Central memory CD4-positive, alpha-beta T cell (primary cell): ENCODE results near the gene MRE11.
A peak's percentile ranks its signal among the peaks of the same experiment; 100 is the strongest.

Experiments used
- DNase-seq: peaks from one replicate; pipeline ENCODE4 v3.0.0; 2022

MRE11 gene

DNA sequence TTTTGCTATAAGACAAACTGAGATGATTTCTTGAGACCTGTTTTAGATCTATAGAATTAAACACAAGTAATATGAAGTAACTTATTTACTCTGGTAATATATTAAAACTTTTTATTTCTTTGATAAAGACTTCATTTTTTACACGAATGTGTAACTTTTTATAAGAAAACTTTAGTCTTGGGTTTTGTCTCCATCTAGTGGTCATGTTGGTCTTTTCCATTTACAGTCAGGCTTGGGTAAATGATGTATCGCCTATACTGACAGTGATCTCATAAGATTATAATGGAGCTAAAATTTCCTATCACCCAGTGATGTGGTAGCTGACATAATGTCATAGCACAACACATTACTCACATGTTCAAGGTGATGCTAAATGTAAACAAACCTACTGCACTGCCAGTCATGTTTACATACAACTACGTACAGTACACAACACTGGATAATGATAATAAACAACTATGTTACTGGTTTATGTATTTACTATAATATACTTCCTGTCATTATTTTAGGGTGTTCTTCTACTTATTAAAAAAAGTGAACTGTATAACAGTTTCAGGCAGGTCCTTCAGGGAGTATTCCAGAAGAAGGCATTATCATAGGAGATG, 11.1 kb upstream of the MRE11 start:
- peak; percentile 42 for DNase-seq

DNA sequence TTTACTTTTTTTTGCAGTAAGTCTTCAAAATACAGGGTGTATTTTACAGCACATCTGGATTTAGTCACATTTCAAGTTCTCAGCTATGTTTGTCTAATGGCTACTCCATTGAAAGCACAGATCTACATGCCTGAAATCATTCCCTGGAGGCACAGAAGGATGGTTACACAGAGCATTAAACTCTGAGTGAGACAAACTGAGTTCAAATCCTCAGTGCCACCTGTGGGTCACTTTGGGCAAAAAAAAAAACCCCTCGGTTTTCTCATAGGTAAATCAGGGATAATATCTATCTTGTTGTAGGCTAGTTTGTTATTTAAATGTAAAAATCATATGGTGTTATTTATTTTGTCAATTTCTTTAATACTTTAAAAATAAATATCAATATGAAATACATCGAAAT, 7.9 kb upstream of the MRE11 start:
- no peak for DNase-seq

DNA sequence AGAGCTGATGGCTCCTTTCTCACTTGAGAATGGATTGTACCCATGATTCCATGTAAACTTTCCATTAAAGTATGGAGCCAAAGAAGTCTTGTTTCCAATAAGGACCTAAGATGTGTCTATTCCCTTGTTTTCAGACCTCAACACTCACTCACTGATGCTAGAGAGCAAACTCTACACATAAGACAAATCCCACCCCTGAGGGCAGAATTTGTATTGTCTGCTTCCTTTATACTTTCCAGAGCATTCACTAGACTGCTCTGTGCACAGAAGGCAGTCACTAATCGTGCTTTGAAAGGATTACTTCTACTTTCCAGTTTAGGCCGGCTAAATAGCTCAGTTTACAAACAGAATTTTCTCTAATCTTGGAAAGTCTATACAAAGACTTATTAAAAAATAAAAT, 6.5 kb upstream of the MRE11 start:
- DNase-seq: no peak

DNA sequence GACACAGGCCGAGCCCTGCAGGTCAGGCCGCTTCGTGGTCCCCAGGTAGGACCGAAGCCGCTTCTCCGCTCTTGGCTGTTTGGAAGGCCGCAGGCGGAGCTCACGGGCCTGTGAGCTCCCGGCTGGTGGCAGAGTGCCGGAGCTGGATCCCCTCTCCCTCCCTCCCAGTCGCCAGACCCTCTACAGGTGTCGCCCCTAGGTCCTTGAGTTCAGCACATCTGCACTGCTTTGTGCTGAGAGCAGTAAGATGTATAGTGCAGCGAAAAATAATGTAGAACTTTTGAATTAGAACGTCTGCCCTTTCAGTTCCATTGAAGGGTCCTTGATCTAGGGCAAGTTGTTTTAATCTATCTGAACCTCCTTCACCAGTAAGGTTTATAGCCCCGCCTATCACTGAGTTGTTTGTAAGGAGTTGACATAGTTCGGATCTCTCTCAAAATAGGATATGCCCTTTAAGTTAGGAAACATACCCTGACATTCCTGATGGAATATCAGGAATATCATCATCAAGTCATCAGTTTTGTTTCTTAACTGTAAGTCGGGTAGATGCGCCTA, 559 bp upstream of the MRE11 start:
- no peak for DNase-seq

DNA sequence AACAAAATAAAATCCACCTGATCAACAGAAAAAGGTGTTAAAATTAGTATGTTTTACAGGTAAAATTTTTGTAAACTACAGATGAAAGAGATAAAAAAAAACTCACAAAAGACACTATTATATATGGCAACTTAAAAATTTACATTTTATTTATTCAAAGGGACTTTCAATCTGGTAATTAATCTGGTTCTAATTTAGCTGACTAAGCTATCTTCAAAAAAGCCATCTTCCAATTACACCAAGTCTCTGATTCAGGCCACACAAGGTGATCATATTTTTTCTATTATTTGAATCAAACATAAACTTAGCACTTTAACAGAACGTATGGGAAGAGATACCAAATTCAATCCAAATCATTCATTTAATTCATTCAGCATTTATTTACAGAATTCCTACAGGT, 7.6 kb downstream of the MRE11 start:
- no peak for DNase-seq

DNA sequence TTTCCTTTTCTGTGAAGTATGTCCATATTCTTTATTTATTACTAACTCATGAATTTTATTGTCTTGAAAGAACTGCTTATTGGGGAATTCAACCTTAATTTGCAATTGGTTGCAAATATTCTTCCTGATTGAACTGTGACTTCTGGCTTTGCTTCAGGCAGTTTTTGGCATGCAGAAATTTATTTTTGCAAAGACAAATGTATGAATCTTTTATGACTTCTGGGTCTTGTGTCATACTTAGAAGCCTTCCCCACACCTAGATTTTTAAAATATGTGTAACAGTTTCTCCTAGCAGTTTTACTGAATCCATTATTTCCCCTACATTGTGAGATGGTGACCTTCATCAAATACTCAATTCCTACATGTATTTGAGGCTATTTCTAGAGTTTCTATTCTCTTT, 12.3 kb downstream of the MRE11 start:
- DNase-seq: no peak

DNA sequence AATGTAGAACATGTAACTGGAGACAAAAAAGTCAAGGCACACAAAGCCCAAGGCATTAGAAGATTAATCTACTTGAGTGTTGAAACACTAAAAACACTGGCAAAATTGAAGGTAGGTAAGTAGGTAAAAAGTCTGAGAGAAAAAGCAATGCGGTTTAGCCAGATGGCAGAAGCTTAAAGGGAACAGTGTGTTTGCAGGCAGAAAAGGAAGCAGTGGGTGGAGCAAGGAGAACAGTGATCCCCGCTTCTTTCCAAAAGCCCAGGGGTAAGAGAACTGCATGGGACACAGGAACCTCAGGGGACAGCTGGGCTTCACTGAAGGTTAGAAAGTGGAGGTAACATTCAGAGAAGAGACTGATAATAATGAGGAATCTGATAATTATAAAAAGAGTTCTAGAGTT, 16.0 kb downstream of the MRE11 start:
- no peak for DNase-seq

DNA sequence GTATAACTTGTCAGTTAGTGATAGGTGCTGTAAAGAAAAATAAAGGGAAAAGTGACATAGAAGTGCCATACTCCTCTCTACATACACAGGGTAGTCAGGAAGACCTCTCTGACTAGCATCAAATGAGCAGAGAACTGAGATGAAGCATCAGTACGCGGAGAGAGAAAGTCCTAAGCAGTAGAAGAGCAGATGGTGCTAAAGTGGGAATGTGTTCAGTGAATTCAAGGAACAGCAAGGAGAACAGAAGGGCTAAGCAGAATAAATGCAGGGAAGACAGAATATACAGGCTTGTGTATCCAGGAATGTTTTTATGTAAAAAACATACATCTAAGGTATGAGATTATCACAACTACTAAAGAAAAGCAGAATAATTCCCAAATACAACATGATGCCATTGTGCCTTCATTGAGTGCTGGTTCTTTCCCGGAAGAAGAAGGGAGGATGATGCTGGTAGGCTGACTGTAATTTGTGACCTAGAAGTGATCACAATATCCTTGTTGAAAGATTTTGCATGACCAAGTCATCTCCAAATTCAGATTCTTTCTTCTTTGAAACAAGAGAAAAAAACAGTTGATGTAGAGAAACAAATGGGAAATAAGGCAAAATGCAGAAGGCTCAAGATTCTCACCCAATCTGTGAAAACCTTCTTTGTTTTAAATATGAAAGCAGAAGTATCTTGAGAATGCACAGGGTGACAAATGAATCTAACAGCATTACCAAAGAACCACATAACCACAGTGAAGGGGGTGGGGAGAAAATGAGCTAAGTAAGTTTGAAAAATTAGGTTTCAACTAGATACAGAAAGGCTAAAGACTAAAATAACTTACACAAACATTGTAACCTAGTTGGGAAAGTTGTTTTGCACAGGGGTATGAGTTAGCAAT, 20.5 kb downstream of the MRE11 start:
- DNase-seq: no peak

DNA sequence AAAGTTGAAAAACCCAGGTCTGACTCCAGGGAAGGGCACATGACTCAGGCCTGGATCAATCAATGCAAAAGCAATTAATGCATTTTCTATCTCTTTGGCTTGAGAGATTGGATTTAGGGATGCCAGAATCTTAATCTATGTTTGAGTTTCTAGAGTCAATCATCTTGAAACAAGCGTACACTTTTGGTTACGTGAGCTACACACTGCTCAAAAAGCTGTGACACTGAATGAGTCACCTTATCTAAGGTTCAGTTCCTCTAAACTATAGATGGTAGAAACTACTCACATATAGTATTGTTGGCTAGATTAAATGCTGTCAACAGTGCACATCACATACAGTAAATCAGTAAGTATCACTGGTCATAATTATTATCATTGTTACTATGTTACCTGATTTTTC, 24.2 kb downstream of the MRE11 start:
- no peak for DNase-seq

DNA sequence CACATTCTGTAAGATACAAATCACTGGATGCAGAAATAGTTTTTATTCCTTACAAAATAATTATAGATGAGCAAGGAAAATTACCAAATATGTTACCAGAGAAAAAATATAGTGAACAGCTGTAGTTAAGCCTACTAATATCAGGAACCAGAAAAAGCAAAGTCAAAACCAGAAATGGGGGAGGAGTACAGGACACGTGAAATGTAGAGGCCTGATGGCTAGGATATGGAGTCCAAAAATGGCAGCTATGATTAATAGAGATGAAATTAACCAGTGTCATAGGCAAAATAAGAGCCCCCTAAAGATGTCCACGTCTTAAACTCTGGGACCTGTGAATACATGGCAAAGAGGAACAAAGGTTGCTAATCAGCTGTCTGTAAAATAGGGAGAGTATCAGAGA, 34.1 kb downstream of the MRE11 start:
- no peak for DNase-seq

DNA sequence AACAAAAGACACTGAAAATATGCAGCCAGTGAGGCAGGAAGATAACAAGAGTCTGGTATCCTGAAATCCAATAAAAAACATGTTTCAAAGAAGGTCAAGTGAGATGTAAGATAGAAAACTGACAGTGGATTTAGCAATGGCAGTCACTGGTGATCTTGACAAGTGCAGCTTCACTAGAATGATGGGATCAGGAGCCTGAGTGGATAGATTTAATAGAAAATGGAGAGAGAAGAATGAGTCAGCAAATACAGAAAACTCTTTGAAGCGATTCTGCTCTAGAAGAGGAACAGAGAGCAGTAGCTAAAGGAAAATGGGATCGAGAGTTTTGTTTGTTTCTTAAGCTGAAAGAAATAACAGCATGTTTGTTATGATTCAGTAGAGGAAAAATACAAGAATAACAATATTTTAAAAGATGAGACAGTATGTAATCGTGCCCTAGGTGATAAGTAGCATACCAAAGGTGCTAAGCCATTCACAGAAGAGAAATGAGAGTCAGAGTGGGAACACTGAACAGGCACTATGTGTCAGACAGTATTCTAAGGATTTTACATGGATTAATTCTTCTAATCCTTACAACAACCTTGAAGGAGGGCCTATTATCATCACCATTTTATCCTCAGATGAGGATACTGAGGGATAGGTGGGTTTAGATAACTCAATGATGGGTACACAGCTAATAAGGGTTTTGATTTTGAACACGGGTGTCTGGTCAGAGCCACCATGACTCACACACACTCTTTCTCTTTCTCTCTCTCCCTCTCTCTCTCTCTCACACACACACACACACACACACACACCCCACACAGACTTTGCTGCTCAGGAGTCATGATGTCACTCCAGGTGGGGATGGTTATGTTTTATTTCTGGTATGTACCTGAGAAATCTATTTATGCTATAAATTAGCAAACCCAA, 36.3 kb downstream of the MRE11 start:
- DNase-seq: no peak

DNA sequence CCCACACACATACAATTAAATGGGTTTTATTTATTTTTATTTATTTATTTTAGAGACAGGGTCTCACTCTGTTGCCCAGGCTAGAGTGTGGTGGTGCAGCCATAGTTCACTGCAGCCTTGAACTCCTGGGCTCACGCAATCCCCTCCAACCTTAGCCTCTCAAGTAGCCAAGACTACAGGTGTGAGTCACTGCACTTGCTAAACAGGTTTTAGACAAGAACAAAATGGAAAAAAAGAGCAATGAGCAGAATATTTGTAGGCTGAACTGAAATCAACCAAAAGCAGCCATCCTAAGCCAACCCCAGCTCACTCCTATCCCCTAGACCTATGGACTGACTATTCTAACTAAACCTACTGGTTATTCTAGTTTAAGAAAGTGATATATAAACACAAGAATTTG, 37.8 kb downstream of the MRE11 start:
- DNase-seq: no peak

DNA sequence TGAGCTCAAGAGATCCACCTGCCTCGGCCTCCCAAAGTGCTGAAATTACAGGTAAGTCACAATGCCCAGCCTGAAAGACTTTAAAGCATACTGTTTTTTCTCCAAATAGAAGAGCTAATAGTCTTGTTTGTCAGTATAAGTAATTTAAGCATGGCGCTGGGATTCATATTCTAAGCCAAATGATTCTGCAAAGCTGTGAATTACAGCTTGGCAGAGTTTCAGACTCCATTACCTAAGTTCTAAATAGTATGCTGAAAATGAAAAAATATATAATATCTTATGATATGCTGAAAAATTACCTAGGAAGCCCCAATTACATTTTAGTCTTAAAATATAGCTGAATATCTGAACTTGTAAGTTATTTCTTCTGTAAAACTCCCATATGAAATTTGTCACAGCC, 39.3 kb downstream of the MRE11 start:
- no peak for DNase-seq

DNA sequence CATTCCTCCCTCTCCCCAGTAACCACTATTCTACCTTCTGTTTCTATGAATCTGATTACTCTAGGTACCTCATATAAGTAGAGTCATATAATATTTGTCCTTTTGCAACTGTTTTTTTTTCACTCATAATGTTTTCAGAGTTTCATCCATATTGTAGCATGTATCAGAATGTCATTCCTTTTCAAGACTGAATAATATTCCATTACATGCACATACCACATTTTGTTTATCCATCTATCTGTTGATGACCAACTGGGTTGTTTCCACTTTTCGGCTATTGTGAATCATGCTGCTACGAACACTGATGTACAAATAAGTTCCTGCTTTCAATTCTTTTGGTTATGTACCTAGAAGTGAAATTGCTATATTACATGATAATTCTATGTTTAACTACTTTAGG, 40.7 kb downstream of the MRE11 start:
- DNase-seq: no peak

DNA sequence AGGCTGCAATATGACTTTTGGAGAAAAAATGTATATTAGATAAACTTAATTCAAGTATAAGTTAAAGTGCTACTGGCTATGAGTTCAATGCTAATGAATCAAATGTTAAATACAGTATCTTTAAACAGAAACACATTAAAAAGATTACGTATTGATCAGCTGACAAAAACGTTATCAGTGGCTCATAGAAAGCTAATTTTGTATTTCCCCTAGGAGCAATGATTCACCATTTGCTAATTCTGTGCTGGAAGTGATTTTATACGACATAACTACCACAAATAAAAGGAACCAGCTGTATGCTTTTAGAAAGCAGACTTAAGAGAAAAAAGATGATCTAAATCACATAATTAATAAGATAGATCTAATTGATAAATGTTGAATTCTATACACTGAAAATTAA, 43.6 kb downstream of the MRE11 start:
- no peak for DNase-seq

DNA sequence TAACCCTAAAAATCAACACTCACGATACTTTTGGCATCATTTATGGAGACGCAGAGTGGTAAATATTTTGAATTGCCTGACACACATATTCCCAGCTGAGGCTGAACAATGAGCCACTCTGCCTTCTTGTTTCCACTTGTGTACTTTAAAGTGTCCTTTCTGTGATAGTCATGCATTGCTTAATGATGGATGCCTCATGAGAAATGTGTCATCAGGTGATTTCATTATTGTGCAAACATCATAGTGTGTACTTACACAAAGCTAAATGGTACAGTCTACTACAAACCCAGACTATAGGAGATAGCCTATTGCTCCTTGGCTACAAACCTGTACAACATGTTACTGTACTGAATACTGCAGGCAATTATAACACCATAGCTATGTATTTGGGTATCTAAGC, 44.2 kb downstream of the MRE11 start:
- DNase-seq: no peak

DNA sequence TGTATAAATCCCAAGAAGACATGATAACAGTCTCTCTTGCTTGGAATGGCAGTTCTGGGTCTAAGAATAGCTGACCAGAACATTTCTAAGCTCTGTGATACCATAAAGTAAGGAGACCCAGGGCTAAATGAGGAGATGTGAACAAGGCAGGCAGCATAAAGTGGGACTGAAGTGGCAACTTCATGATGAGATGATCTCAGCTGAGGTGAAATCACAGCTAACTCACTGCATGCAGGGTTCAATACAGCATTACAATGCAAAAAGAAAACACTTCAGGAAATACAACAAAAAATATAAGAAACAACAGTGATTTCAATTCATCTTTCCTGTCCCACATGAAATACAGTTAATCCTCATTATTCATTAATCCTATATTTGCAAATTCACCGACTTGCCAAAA, 44.6 kb downstream of the MRE11 start:
- DNase-seq: no peak

DNA sequence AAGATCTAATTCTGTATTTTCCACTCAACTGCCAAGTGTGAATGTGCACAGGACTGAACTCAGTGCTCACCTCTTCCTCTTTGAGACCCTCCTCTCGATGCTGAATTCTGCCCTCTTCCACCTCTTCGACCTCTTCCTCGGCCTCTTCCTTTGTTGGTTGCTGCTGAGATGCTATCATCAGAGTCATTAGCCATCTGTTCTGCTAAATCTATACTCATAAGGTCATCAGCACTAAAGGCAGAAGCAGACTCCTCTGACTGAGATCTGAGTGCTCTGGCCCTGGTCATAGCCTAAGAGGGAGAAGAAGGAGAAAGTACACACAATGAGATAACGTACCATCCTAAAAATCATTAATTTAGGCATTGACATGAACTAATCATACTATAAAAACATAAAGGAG, 46.5 kb downstream of the MRE11 start:
- no peak for DNase-seq

DNA sequence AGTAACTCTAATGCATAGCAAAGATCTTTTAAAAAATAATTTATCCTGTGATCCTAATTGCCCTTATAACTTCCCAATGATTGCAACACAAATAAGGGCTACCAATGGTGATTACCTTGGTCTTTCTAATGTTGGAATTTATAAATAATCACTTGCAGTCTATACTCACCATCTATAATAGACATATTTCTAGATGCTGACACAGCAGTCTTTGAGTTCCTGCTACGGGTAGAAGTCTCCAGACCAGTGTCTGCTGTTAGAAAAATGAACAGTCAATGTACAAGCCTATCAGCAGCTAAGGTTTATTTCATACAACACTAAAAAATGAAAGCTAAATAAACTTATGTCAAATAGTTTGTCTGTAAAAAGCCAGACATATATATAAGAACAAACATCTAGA, 48.0 kb downstream of the MRE11 start:
- no peak for DNase-seq

DNA sequence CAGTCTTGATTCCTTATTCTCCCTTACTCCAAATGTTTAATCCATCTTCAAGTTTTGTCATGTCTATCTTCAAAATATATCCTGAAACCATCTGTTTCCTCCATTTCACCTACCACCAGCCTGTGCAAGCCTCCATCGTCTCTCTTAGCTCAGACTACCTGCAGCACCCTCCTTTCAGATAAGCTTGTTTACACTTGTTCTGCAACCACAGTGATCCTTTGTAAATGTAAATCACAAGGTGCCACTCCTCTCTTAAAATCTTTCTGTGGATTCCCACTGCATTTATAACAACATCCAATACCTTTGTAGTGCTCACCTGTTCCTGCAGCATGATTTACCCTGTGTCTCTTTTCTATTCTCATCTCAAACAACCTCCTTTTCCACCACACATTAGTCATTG, 60.6 kb downstream of the MRE11 start:
- no peak for DNase-seq

DNA sequence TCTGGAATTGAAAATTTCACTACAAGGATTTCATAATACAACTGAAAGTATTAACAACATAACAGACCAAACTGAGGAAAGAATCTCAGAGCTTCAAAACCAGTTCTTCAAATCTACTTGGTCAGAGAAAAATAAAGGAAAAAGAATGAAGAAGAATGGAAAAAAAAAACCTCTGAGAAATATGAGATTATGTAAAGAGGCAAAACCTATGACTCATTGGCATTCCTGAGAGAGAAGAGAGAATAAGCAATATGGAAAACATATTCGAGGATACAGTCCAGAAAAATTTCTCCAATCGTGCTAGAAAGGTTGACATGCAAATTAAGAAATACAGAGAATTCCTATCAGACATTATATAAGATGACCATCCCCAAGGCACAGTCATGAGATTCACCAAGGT, 69.0 kb downstream of the MRE11 start:
- DNase-seq: no peak

DNA sequence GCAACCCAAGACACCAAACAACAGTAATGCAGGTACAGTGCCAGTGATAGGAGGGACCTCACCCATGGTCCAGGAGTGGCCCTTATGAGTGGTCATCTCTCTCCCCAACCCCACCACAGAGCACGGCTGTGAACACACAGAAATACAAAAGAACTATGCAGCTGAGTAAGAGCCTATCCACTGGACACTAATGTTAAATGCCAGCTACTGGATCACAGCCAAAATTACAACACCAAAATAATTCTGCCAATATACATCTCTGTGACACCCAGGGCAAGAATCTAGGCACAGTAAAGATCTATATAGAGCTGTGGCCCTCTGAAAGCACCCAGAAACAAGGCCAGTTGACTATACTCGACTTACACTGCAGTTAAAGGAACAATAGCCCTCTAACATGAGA, 69.6 kb downstream of the MRE11 start:
- no peak for DNase-seq

DNA sequence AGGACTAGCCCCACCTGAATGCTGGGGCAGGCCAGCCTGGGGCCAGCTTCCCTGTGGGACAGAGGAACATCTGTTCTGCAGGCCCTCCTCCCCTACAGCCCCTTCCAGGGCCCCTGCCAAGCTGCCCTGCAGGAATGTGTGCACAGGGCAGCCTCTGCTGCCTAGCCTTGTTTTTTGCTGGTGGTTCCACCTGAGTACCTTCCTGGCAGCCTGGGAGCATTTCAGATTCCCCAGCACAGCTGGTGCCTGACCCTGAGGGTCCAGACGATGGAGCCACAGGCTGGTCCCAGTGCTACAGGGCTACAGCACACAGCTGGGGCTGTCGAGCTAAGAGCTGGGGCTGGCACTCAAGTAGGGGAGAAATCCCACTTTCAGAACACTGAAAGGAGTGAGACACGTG, 70.1 kb downstream of the MRE11 start:
- DNase-seq: no peak
